H1 (cell line): ENCODE data around the gene PHACTR1. TPM values are rescaled to one million over a fixed set of nuclear protein-coding genes. Genes with fewer than 3 reads are reported as not detected.

Experiments
- CTCF ChIA-PET: fragments of 300-600 bp; sonication (Branson Sonifier 250); formaldehyde crosslinking; loops from one replicate; lab custom pipeline; 2021; ENCODE audit not compliant: partially characterized antibody; lab: Charles Lee
- POLR2A ChIA-PET: fragments of 300-600 bp; sonication (Branson Sonifier 250); formaldehyde crosslinking; loops from one replicate; lab custom pipeline; 2021; ENCODE audit warnings: inconsistent platforms; ENCODE audit not compliant: partially characterized antibody; lab: Charles Lee
- DNase-seq, 2 experiments: peaks; one replicate each; pipeline versions ENCODE4 v3.0.0 to v3.0.0-alpha.2; 2010 to 2022; ENCODE audit warnings: low spot score in 2 of 2, low read depth in 1 of 2, mixed read lengths in 1 of 2
- FAIRE-seq: peaks from 2 replicates; lab custom pipeline; 2011; peaks lifted over from hg19 to GRCh38; lab: Jason Lieb, UNC
- H2AFZ ChIP-seq: 2 replicates; pipeline ENCODE4 v1.8.1; 2012; ENCODE audit warnings: low read length, inconsistent platforms
- H2AK5ac ChIP-seq: 2 replicates; pipeline ENCODE4 v1.6.1; 2013; ENCODE audit warnings: low read depth, low read length
- H2BK120ac ChIP-seq: replicated peaks from 2 replicates; pipeline ENCODE3; 2013; ENCODE audit warnings: low read depth, low read length, inconsistent platforms
- H2BK12ac ChIP-seq: 2 replicates; pipeline ENCODE4 v1.6.1; 2013; ENCODE audit warnings: low read depth, low read length
- H2BK15ac ChIP-seq: 2 replicates; pipeline ENCODE4 v1.6.1; 2013; ENCODE audit warnings: low read length
- H2BK20ac ChIP-seq: 2 replicates; pipeline ENCODE4 v1.6.1; 2013; ENCODE audit warnings: low read length
- H2BK5ac ChIP-seq: 2 replicates; pipeline ENCODE4 v1.6.1; 2013; ENCODE audit warnings: low read depth, low read length
- H3K14ac ChIP-seq: 2 replicates; pipeline ENCODE4 v1.6.1; 2013; ENCODE audit warnings: inconsistent platforms; ENCODE audit not compliant: insufficient read length
- H3K18ac ChIP-seq: 2 replicates; pipeline ENCODE4 v1.6.1; 2013; ENCODE audit warnings: low read length; ENCODE audit errors: extremely low read depth
- H3K23ac ChIP-seq: 2 replicates; pipeline ENCODE4 v1.6.1; 2013; ENCODE audit warnings: inconsistent platforms; ENCODE audit not compliant: insufficient read length
- H3K23me2 ChIP-seq: 2 replicates; pipeline ENCODE4 v1.6.1; 2013; ENCODE audit warnings: low read depth, low read length
- H3K27ac ChIP-seq: 2 replicates; pipeline ENCODE4 v1.6.1; 2011; ENCODE audit warnings: low read depth, low read length, inconsistent platforms
- H3K27me3 ChIP-seq, 4 experiments: replicated peaks in 1 of 4; 1 replicate in 1 of 4; 2 replicates in 3 of 4; pipeline versions ENCODE4 v1.6.1 to v1.8.1; 2011 to 2013; ENCODE audit warnings: low read length in 3 of 4, mild to moderate bottlenecking in 3 of 4, inconsistent platforms in 2 of 4, mixed read lengths in 2 of 4, moderate library complexity in 1 of 4; ENCODE audit not compliant: control insufficient read depth in 3 of 4, insufficient read depth in 3 of 4; ENCODE audit errors: extremely low read depth in 1 of 4
- H3K36me3 ChIP-seq, 4 experiments: 2 replicates each; pipeline versions ENCODE4 v1.6.1 to v1.8.1; 2011 to 2013; ENCODE audit warnings: mild to moderate bottlenecking in 4 of 4, low read length in 3 of 4, moderate library complexity in 2 of 4, control low read depth in 1 of 4, inconsistent platforms in 1 of 4; ENCODE audit not compliant: insufficient read depth in 4 of 4, control insufficient read depth in 2 of 4
- H3K4ac ChIP-seq: replicated peaks from 2 replicates; pipeline ENCODE3; 2013; ENCODE audit warnings: low read length, low read depth, mixed read lengths, inconsistent platforms; ENCODE audit not compliant: insufficient read length
- H3K4me1 ChIP-seq, 4 experiments: replicated peaks in 1 of 4; 1 replicate in 1 of 4; 2 replicates in 3 of 4; pipeline versions ENCODE4 v1.6.1 to v1.8.1; 2011 to 2013; ENCODE audit warnings: low read length in 3 of 4, inconsistent platforms in 2 of 4, mixed read lengths in 1 of 4; ENCODE audit not compliant: insufficient read depth in 4 of 4, control insufficient read depth in 3 of 4
- H3K4me2 ChIP-seq, 2 experiments: 2 replicates each; pipeline versions ENCODE4 v1.6.1 to v1.8.1; 2011 to 2013; ENCODE audit warnings: low read depth in 2 of 2, low read length in 2 of 2, control low read depth in 1 of 2, inconsistent platforms in 1 of 2, mild to moderate bottlenecking in 1 of 2; ENCODE audit not compliant: insufficient read depth in 1 of 2
- H3K4me3 ChIP-seq, 4 experiments: fragments of 200-600, 300-600 bp in 1 of 4; sonication (generic), shearing (Covaris generic), sonication (Bioruptor Twin) in 1 of 4; 2 replicates each; pipeline versions ENCODE4 v1.5.1 to v1.8.1; 2011 to 2016; ENCODE audit warnings: low read length in 4 of 4, low read depth in 3 of 4, control low read depth in 2 of 4, inconsistent platforms in 2 of 4, mild to moderate bottlenecking in 2 of 4, mixed read lengths in 1 of 4, moderate library complexity in 1 of 4; ENCODE audit not compliant: insufficient read depth in 2 of 4; ENCODE audit errors: extremely low read depth in 1 of 4
- H3K56ac ChIP-seq: replicated peaks from 2 replicates; pipeline ENCODE3; 2013; ENCODE audit warnings: low read depth, mild to moderate bottlenecking, mixed read lengths, low read length, inconsistent platforms; ENCODE audit not compliant: insufficient read length
- H3K79me1 ChIP-seq: 2 replicates; pipeline ENCODE4 v1.6.1; 2013; ENCODE audit warnings: low read depth, low read length, control low read depth
- H3K79me2 ChIP-seq, 2 experiments: 2 replicates each; pipeline versions ENCODE4 v1.6.1 to v1.8.1; 2012 to 2013; ENCODE audit warnings: low read length in 2 of 2, mild to moderate bottlenecking in 2 of 2, inconsistent platforms in 1 of 2; ENCODE audit not compliant: insufficient read depth in 2 of 2, control insufficient read depth in 1 of 2
- H3K9ac ChIP-seq, 4 experiments: replicated peaks in 1 of 4; 1 replicate in 1 of 4; 2 replicates in 3 of 4; pipeline versions ENCODE4 v1.6.1 to v1.8.1; 2011 to 2013; ENCODE audit warnings: low read depth in 3 of 4, low read length in 3 of 4, control low read depth in 2 of 4, mild to moderate bottlenecking in 2 of 4, moderate library complexity in 2 of 4, inconsistent platforms in 1 of 4; ENCODE audit errors: extremely low read depth in 1 of 4
- H3K9me3 ChIP-seq, 2 experiments: 2 replicates each; pipeline versions ENCODE4 v1.6.1 to v1.8.1; 2012 to 2013; ENCODE audit warnings: mild to moderate bottlenecking in 2 of 2, moderate library complexity in 2 of 2, control low read depth in 1 of 2, inconsistent platforms in 1 of 2, low read depth in 1 of 2, low read length in 1 of 2, mixed read lengths in 1 of 2; ENCODE audit not compliant: insufficient read depth in 2 of 2
- H4K20me1 ChIP-seq, 2 experiments: replicated peaks in 1 of 2; 2 replicates each; pipeline versions ENCODE3 to v1.8.1; 2011 to 2013; ENCODE audit warnings: inconsistent platforms in 2 of 2, low read length in 2 of 2, mild to moderate bottlenecking in 1 of 2; ENCODE audit not compliant: insufficient read depth in 2 of 2, control insufficient read depth in 1 of 2
- H4K5ac ChIP-seq: 2 replicates; pipeline ENCODE4 v1.6.1; 2013; ENCODE audit warnings: low read length, low read depth, mixed read lengths, inconsistent platforms; ENCODE audit not compliant: insufficient read length
- H4K8ac ChIP-seq: 2 replicates; pipeline ENCODE4 v1.8.0; 2013; ENCODE audit warnings: mild to moderate bottlenecking, moderate library complexity, low read length, inconsistent platforms; ENCODE audit not compliant: insufficient read depth; ENCODE audit errors: extremely low read depth
- H4K91ac ChIP-seq: replicated peaks from 2 replicates; pipeline ENCODE3; 2013; ENCODE audit warnings: low read length, mixed read lengths, inconsistent platforms; ENCODE audit not compliant: insufficient read length
- ASH2L ChIP-seq: fragments of 200-600, 300-600 bp; sonication (generic); IDR thresholded peaks from one replicate; pipeline ENCODE4 v1.7.1; 2017; ENCODE audit warnings: low read length
- BCL11A ChIP-seq, 2 experiments: IDR thresholded peaks; one replicate each; pipeline ENCODE4 v1.6.1; 2011; ENCODE audit warnings: low read depth in 2 of 2, low read length in 2 of 2, mild to moderate bottlenecking in 2 of 2
- CBX8 ChIP-seq: fragments of 300-800, 300-1000 bp; sonication (generic); IDR thresholded peaks from 2 replicates; pipeline ENCODE4 v1.7.1; 2016; ENCODE audit warnings: low read depth, low read length, borderline replicate concordance
- CHD2 ChIP-seq: IDR thresholded peaks from 2 replicates; pipeline ENCODE4 v1.6.1; 2012; ENCODE audit warnings: low read length, improper control_type of control experiment
- JUN ChIP-seq: IDR thresholded peaks from 2 replicates; pipeline ENCODE4 v1.6.1; 2011; ENCODE audit warnings: low read depth, mild to moderate bottlenecking, improper control_type of control experiment, low read length
- KDM1A ChIP-seq: fragments of 200-600, 300-600 bp; sonication (generic); IDR thresholded peaks from 2 replicates; pipeline ENCODE4 v1.7.1; 2016; ENCODE audit warnings: mild to moderate bottlenecking, low read length, borderline replicate concordance
- NANOG ChIP-seq: IDR thresholded peaks from 2 replicates; pipeline ENCODE4 v1.6.1; 2011; ENCODE audit warnings: low read length, low read depth, mild to moderate bottlenecking, inconsistent platforms; ENCODE audit not compliant: insufficient read depth, poor library complexity, severe bottlenecking
- RBBP5 ChIP-seq: IDR thresholded peaks from 2 replicates; pipeline ENCODE4 v1.7.1; 2012; ENCODE audit warnings: low read depth, mild to moderate bottlenecking, inconsistent platforms, low read length, moderate library complexity, borderline replicate concordance
- SIN3A ChIP-seq, 2 experiments: IDR thresholded peaks in 1 of 2; conservative IDR thresholded peaks in 1 of 2; 2 replicates each; pipeline ENCODE4 v1.6.1; 2011 to 2012; ENCODE audit warnings: low read length in 2 of 2, improper control_type of control experiment in 1 of 2, low read depth in 1 of 2, mild to moderate bottlenecking in 1 of 2
- SP4 ChIP-seq: IDR thresholded peaks from 2 replicates; pipeline ENCODE4 v1.6.1; 2012; ENCODE audit warnings: low read length, inconsistent platforms
- USF2 ChIP-seq: IDR thresholded peaks from 2 replicates; pipeline ENCODE4 v1.6.1; 2011; ENCODE audit warnings: low read length, improper control_type of control experiment
- WGBS, 2 experiments: shearing (Covaris generic) in 1 of 2; methylation state at CpG; one replicate each; pipeline versions ENCODE4 v1.1.6 to v1.1.7; 2013 to 2015; ENCODE audit warnings: low lambda C conversion rate in 2 of 2, mixed read lengths in 2 of 2, inconsistent platforms in 1 of 2, low coverage in 1 of 2, missing lambda C conversion rate in 1 of 2; ENCODE audit not compliant: insufficient replicate concordance in 2 of 2, insufficient coverage in 1 of 2, insufficient read length in 1 of 2; ENCODE audit errors: extremely low coverage in 1 of 2, missing lambda C conversion rate in 1 of 2; 5-methylcytosine and 5-hydroxymethylcytosine counted together
- polyA plus RNA-seq, 7 experiments: library from polyadenylated mRNA; depleted of rRNA in 3 of 7; stranded (reverse) in 5 of 7; unstranded in 2 of 7; fragments of >200 nt in 5 of 7; fragments of 200-250 nt in 2 of 7; gene quantifications; 1 replicate in 5 of 7; 2 replicates in 1 of 7; 4 replicates in 1 of 7; pipeline versions ENCODE4 v1.2.1 to v1.2.3, GENCODE V29; 2011 to 2013; ENCODE audit warnings: missing spikeins in 2 of 7, mixed read lengths in 2 of 7
- total RNA-seq: library from RNA; stranded (reverse); fragmentation: NEBNext Ultra II Directional; extraction: Animal tissue kit (Norgen Biotek cat#: 25700); gene quantifications from 2 replicates; pipeline ENCODE4 v1.2.1, GENCODE V29; 2021

The PHACTR1 gene
- total and polyA plus RNA-seq, 2 of the 8 experiments (the other 6 are each of a cell fraction or from before 2014, with no cell fraction given), result 3.9 to 17.1 TPM

- H3K36me3 ChIP-seq, result no peaks in the 10 kb centered on the region
- TF ChIP-seq BCL11A (IDR thresholded peaks at IDR 0.05; ENCODE audit: low read depth in 2 of 2, low read length in 2 of 2) (no peak), JUN (no peak), KDM1A (no peak), SP4 (no peak), CBX8 (no peak), CHD2 (no peak), SIN3A (conservative IDR thresholded peaks at IDR 0.05 in 1 of 2, IDR thresholded peaks at IDR 0.05 in 1 of 2; ENCODE audit: low read depth in 1 of 2, low read length in 2 of 2) (no peak), USF2 (no peak), ASH2L (no peak), RBBP5 (no peak), NANOG (no peak)
- TF ChIP-seq, all 59 proteins: peak for 0
These were observed 618.4 kb downstream of the PHACTR1 start for GRCh38 chr6:13334953-13335352.

More at GRCh38 chr6:13334953-13335352, 618.4 kb downstream of the PHACTR1 start:
- ChIA-PET CTCF (interaction anchor here (0.6 to 1.7 kb wide), 14 partner anchors 14 to 1307 kb away, joined by 3 to 7 read pairs (median 4); partner anchors contain the start of gene SIRT5), POLR2A (interaction anchor here (0.6 to 1.9 kb wide), 5 partner anchors 22 to 280 kb away, joined by 3 to 12 read pairs (median 3); partner anchors contain the start of gene SIRT5)
- H3K79me1 ChIP-seq, result no peaks in the 10 kb centered on the region
- no peak for FAIRE-seq
- no peak overlapping the region for H2BK20ac ChIP-seq
- H4K5ac ChIP-seq, result no peak overlapping the region
- no peaks in the 10 kb centered on the region for H3K27me3 ChIP-seq
- H2AFZ ChIP-seq, result no peak overlapping the region
- no peaks in the 10 kb centered on the region for H3K79me2 ChIP-seq
- H2BK15ac ChIP-seq, result no peak overlapping the region; the same call in 1 of the 2 replicates
- H3K56ac ChIP-seq, result no peak overlapping the region
- no peaks in the 10 kb centered on the region for H4K20me1 ChIP-seq
- no peak overlapping the region for H3K14ac ChIP-seq
- H2BK12ac ChIP-seq, result no peak overlapping the region
- H3K4me2 ChIP-seq, result no peak overlapping the region
- no peak overlapping the region for H3K23ac ChIP-seq
- H4K91ac ChIP-seq, result no peak overlapping the region
- H2AK5ac ChIP-seq, result no peak overlapping the region
- H3K4ac ChIP-seq, result peak overlapping the region; percentile 25
- H3K18ac ChIP-seq, result no peak overlapping the region
- H4K8ac ChIP-seq, result no peak overlapping the region
- no peaks in the 10 kb centered on the region for H3K9me3 ChIP-seq
- no peak overlapping the region for H3K9ac ChIP-seq
- DNase-seq, result no peak
- 90% methylated on average over 3 of the region's 3 CpGs; no CpG with 5 or more reads in 1 of the 2 experiments for WGBS, 2 experiments
- no peak overlapping the region for H3K4me3 ChIP-seq
- peaks cover 0 to 2% (median 0%) of the 10 kb centered on the region in 4 experiments; a peak in 1 of 7 replicates for H3K4me1 ChIP-seq
- no peak overlapping the region for H3K27ac ChIP-seq
- H2BK5ac ChIP-seq, result no peak overlapping the region
- no peak overlapping the region for H2BK120ac ChIP-seq
- no peaks in the 10 kb centered on the region for H3K23me2 ChIP-seq
